OCI-LY7 (cell line): Measurements from ENCODE around the gene ARPC1B. TPM values are rescaled to one million over a fixed set of nuclear protein-coding genes. Genes with fewer than 3 reads are reported as not detected.

ENCODE experiments used
- BruUV-seq: library from RNA; stranded (reverse); fragments of 400-500 nt; replicated peaks from 2 replicates; lab custom pipeline; 2021; lab: Mats Ljungman, UMichigan
- CTCF ChIA-PET: fragments of 300-600 bp; sonication (Branson Sonifier 250); formaldehyde crosslinking; loops from one replicate; lab custom pipeline; 2022; ENCODE audit warnings: antibody characterized with exemption; ENCODE audit not compliant: unreplicated experiment; lab: Charles Lee
- POLR2A ChIA-PET: fragments of 300-600 bp; sonication (Branson Sonifier 250); formaldehyde crosslinking; loops from one replicate; lab custom pipeline; 2022; ENCODE audit warnings: antibody characterized with exemption; lab: Charles Lee
- DNase-seq: peaks from one replicate; pipeline ENCODE4 v3.0.0-alpha.2; 2015; ENCODE audit warnings: low spot score
- H2AFZ ChIP-seq: fragments of 200-600 bp; sonication (generic), shearing (Covaris generic); 2 replicates; pipeline ENCODE4 v1.6.1; 2014; ENCODE audit warnings: mild to moderate bottlenecking, antibody characterized with exemption, low read length, moderate library complexity
- H3K27ac ChIP-seq: fragments of 200-600 bp; sonication (generic); 2 replicates; pipeline ENCODE4 v1.5.1; 2014; ENCODE audit warnings: mixed run types, low read depth, mild to moderate bottlenecking, moderate library complexity, low read length, inconsistent platforms; ENCODE audit not compliant: poor library complexity, severe bottlenecking
- H3K36me3 ChIP-seq: fragments of 200-600 bp; sonication (generic); 2 replicates; pipeline ENCODE4 v1.6.1; 2014; ENCODE audit warnings: mild to moderate bottlenecking, antibody characterized with exemption, low read length, moderate library complexity, mixed read lengths; ENCODE audit not compliant: insufficient read depth
- H3K4me1 ChIP-seq: fragments of 200-600 bp; sonication (generic); 2 replicates; pipeline ENCODE4 v1.5.1; 2014; ENCODE audit warnings: mild to moderate bottlenecking, low read length; ENCODE audit not compliant: insufficient read depth, poor library complexity, severe bottlenecking
- H3K4me2 ChIP-seq: fragments of 200-600 bp; sonication (generic); 2 replicates; pipeline ENCODE4 v1.6.1; 2014; ENCODE audit warnings: mild to moderate bottlenecking, low read length
- H3K4me3 ChIP-seq: fragments of 200-600 bp; sonication (generic); 2 replicates; pipeline ENCODE4 v1.5.1; 2014; ENCODE audit warnings: mild to moderate bottlenecking, low read depth, low read length; ENCODE audit not compliant: poor library complexity, severe bottlenecking
- H3K79me2 ChIP-seq: fragments of 200-600 bp; sonication (generic); 2 replicates; pipeline ENCODE4 v1.6.1; 2016; ENCODE audit warnings: low read depth, mild to moderate bottlenecking, low read length, moderate library complexity, mixed read lengths; ENCODE audit not compliant: insufficient read depth
- H3K9me2 ChIP-seq: fragments of 200-600 bp; sonication (generic); 2 replicates; pipeline ENCODE4 v1.6.1; 2016; ENCODE audit warnings: mild to moderate bottlenecking, low read length, mixed read lengths; ENCODE audit not compliant: insufficient read depth
- H3K9me3 ChIP-seq: fragments of 200-600 bp; sonication (generic); 2 replicates; pipeline ENCODE4 v1.6.1; 2014; ENCODE audit warnings: mild to moderate bottlenecking, mixed run types, low read length, mixed read lengths
- H4K20me1 ChIP-seq: fragments of 200-600 bp; sonication (generic); 2 replicates; pipeline ENCODE4 v1.6.1; 2014; ENCODE audit warnings: mild to moderate bottlenecking, antibody characterized with exemption, low read length, moderate library complexity, mixed read lengths; ENCODE audit not compliant: insufficient read depth
- EZH2phosphoT487 ChIP-seq: fragments of 200-600 bp; sonication (generic); IDR thresholded peaks from 2 replicates; pipeline ENCODE4 v1.6.1; 2018; ENCODE audit warnings: low read depth, borderline replicate concordance, mild to moderate bottlenecking, mixed run types, antibody characterized with exemption, low read length, moderate library complexity, mixed read lengths
- intact Hi-C: fragments of 100-400 bp; cut with micrococcal nuclease; formaldehyde crosslinking; loops from one replicate; pipeline ENCODE4 v1.10.0; 2022; ENCODE audit not compliant: unreplicated experiment
- total RNA-seq, 2 experiments: library from RNA; depleted of rRNA in 1 of 2; stranded (reverse); fragments of >200 nt in 1 of 2; shearing (Covaris generic) in 1 of 2; gene quantifications; 2 replicates each; pipeline ENCODE4 v1.2.3, GENCODE V29; 2014 to 2022
- TF ChIP-seq, protein P1 (sequence below): fragments of 200-600 bp; sonication (generic); conservative IDR thresholded peaks from 2 replicates; pipeline ENCODE4 v1.5.1; 2014; ENCODE audit warnings: mild to moderate bottlenecking, antibody characterized with exemption, low read length, moderate library complexity, mixed read lengths

Gene ARPC1B
- total RNA-seq, 2 experiments from 2014 or later: 169 to 191 TPM

DNA sequence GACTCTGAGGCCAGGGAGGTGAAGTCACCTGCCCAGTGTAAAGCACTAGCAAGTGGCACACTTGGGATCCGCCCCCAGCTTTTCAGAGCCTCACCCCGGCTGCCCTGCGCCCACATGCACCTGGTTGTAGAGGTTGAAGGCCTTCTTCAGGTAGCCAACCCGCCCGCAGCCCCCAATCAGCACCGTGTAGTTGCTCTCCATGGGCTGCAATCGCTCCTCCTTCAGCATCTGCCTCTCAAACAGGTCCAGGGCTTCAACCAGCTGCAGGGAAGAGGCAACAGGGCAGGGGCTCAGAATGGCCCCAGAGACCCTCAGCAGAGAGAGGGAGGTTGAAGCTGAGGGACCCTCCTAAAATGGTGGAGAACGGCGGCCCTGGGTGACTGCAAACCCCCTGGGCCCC is 58.6 kb downstream of the ARPC1B start:
- DNase-seq: no peak
- no peak overlapping the region for H3K27ac ChIP-seq
- peaks cover 14% of the 10 kb centered on the region for H3K79me2 ChIP-seq
- BruUV-seq: no TSS peak
- POLR2A ChIA-PET: interaction anchor here (0.7 to 1.0 kb wide), 2 partner anchors 61 to 472 kb away, joined by 4 read pairs; no protein-coding TSS in a partner anchor
- H3K9me2 ChIP-seq: no peaks in the 10 kb centered on the region
- H3K36me3 ChIP-seq: peaks cover 52% of the 10 kb centered on the region
- H3K9me3 ChIP-seq: no peaks in the 10 kb centered on the region
- no peak overlapping the region for H3K4me3 ChIP-seq
- intact Hi-C loops: no loop called here
- no peaks in the 10 kb centered on the region for H4K20me1 ChIP-seq
- no peak overlapping the region for H2AFZ ChIP-seq
- TF ChIP-seq, protein P1, sequence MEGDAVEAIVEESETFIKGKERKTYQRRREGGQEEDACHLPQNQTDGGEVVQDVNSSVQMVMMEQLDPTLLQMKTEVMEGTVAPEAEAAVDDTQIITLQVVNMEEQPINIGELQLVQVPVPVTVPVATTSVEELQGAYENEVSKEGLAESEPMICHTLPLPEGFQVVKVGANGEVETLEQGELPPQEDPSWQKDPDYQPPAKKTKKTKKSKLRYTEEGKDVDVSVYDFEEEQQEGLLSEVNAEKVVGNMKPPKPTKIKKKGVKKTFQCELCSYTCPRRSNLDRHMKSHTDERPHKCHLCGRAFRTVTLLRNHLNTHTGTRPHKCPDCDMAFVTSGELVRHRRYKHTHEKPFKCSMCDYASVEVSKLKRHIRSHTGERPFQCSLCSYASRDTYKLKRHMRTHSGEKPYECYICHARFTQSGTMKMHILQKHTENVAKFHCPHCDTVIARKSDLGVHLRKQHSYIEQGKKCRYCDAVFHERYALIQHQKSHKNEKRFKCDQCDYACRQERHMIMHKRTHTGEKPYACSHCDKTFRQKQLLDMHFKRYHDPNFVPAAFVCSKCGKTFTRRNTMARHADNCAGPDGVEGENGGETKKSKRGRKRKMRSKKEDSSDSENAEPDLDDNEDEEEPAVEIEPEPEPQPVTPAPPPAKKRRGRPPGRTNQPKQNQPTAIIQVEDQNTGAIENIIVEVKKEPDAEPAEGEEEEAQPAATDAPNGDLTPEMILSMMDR: no peak
- no peak for TF ChIP-seq EZH2phosphoT487
- peaks cover 7% of the 10 kb centered on the region for H3K4me1 ChIP-seq
- CTCF ChIA-PET: interaction anchor here (0.6 kb wide), 1 partner anchor 360 kb away, joined by 3 read pairs; no protein-coding TSS in a partner anchor
- no peak overlapping the region for H3K4me2 ChIP-seq

DNA sequence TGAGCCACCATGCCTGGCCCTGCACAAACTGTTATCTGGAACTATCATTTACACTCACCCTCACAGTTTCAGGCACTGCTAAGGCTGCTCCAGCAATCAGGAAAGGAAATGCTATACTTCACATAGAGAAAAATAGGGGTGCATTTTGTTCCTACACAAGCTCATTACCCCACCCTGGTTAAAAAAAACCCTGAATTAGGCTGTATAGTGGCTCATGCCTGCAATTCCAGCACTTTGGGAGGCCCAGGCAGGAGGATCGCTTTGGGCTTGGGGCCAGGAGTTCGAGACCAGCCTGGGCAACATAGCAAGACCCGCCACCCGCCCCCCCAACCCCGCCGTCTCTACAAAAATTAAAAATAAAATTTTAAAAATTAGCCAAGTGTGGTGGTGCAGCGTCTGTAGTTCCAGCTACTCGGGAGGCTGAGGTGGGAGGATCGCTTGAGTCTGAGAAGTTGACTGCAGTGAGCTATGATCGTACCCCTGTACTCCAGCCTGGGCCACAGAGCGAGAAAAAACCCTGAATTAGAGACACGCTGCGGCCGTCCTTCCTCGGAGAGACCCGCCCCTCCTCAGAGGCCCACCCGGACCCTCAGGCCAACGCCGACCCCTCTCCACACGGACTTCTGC is 63.5 kb downstream of the ARPC1B start:
- intact Hi-C loops: loop anchor here (1.0 to 2.0 kb wide), 2 partner anchors 29 to 30 kb away; partner anchors contain the start of genes ATP5MF, BUD31 and PDAP1
- no peaks in the 10 kb centered on the region for H3K9me3 ChIP-seq
- POLR2A ChIA-PET: interaction anchor here (0.6 to 1.3 kb wide), 6 partner anchors 30 to 1268 kb away, joined by 3 to 11 read pairs (median 3); partner anchors contain the start of genes BUD31, PDAP1, POP7 and ZKSCAN5
- H3K9me2 ChIP-seq: no peaks in the 10 kb centered on the region
- BruUV-seq: no TSS peak
- peak overlapping the region; percentile 86 for H3K4me3 ChIP-seq
- H3K4me1 ChIP-seq: peaks cover 18% of the 10 kb centered on the region
- peaks cover 11% of the 10 kb centered on the region for H4K20me1 ChIP-seq
- CTCF ChIA-PET: interaction anchor here (0.5 to 0.6 kb wide), 2 partner anchors 167 to 1540 kb away, joined by 4 read pairs; no protein-coding TSS in a partner anchor
- H3K4me2 ChIP-seq: peak overlapping the region; percentile 93
- peaks cover 28% of the 10 kb centered on the region for H3K36me3 ChIP-seq
- H3K27ac ChIP-seq: peak overlapping the region; percentile 24
- peak overlapping the region; percentile 77 for H2AFZ ChIP-seq
- DNase-seq: no peak
- peaks cover 37% of the 10 kb centered on the region for H3K79me2 ChIP-seq
- no peak for TF ChIP-seq EZH2phosphoT487
- TF ChIP-seq, protein P1: no peak
